Thyroid gland (tissue), 4 donors: ENCODE measurements around the gene GGT6. TPM values are rescaled to one million over a fixed set of nuclear protein-coding genes. Genes with fewer than 3 reads are reported as not detected.

ENCODE experiments used
- DNase-seq, 2 donors: peaks; one replicate each; pipeline ENCODE4 v3.0.0-alpha.2; 2019
- H3K27ac ChIP-seq, 3 donors: fragments of 200-600 bp; sonication (generic); 1 replicate in 2 of 3; 2 replicates in 1 of 3; pipeline ENCODE4 v1.5.1; 2016 to 2019; ENCODE audit warnings: mild to moderate bottlenecking in 1 of 3, moderate library complexity in 1 of 3
- H3K27me3 ChIP-seq: fragments of 200-600 bp; sonication (generic); one replicate; pipeline ENCODE4 v1.5.1; 2019
- H3K36me3 ChIP-seq, 2 donors: fragments of 200-600 bp; sonication (generic); one replicate each; pipeline ENCODE4 v1.5.1; 2016 to 2019
- H3K4me1 ChIP-seq, 2 donors: fragments of 200-600 bp; sonication (generic); one replicate each; pipeline ENCODE4 v1.5.1; 2017 to 2019
- H3K4me3 ChIP-seq, 3 donors: fragments of 200-600 bp; sonication (generic); replicated peaks in 1 of 3; 1 replicate in 2 of 3; 2 replicates in 1 of 3; pipeline ENCODE4 v1.5.1; 2016; ENCODE audit warnings: mild to moderate bottlenecking in 1 of 3
- H3K9me3 ChIP-seq: fragments of 200-600 bp; sonication (generic); one replicate; pipeline ENCODE4 v1.5.1; 2017
- POLR2A ChIP-seq, 2 donors: fragments of 450-650 bp; IDR thresholded peaks; one replicate each; pipeline ENCODE4 v1.6.1; 2017; ENCODE audit warnings: antibody characterized with exemption in 2 of 2, mild to moderate bottlenecking in 2 of 2, moderate library complexity in 1 of 2
- WGBS, 2 donors: methylation state at CpG; one replicate each; pipeline ENCODE4 v1.1.5; 2017; 5-methylcytosine and 5-hydroxymethylcytosine counted together
- intact Hi-C: fragments of 100-400 bp; cut with DNase I; formaldehyde crosslinking; loops from one replicate; pipeline ENCODE4 v1.15.1; 2023
- total RNA-seq, 4 donors: library from RNA; depleted of rRNA; stranded (reverse); fragments of >200 nt; gene quantifications; one replicate each; pipeline ENCODE4 v1.2.3, GENCODE V29; 2016
- TF ChIP-seq, protein P1 (sequence below), 6 experiments: fragments of 200-600 bp in 3 of 6; fragments of 450-650 bp in 3 of 6; sonication (generic) in 3 of 6; IDR thresholded peaks; one replicate each; pipeline ENCODE4 v1.5.1; 2016 to 2019; ENCODE audit warnings: antibody characterized with exemption in 6 of 6, mild to moderate bottlenecking in 2 of 6, inconsistent platforms in 1 of 6, moderate library complexity in 1 of 6

The GGT6 gene
- total RNA-seq, 4 donors from 2014 or later: 0.56 to 1.3 TPM; not detected in 2

DNA sequence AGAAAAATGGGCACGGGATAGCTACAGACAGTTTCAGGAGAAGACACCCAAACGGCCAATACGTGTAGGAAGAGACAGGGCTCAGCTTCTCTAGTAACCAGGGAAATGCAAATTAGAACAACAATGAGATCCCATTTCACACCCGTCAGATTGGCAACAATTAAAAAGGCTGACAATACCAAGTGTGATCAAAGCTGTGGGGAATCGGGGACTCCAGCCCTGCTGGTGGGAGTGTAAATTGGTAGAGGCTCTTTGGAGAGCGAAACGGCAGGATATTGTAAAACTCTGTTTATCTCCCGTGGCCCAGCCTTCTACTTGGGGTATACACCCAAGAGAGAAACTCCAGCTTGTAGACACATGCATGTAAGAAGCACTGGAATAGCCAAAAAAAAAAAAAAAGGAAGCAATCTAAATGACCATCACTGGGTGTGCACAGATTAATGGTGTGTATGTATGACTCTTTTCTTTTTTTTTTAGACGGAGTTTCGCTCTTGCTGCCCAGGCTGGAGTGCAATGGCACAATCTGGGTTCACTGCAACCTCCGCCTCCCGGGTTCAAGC lies 32.7 kb downstream of the GGT6 start:
- TF ChIP-seq, protein P1, sequence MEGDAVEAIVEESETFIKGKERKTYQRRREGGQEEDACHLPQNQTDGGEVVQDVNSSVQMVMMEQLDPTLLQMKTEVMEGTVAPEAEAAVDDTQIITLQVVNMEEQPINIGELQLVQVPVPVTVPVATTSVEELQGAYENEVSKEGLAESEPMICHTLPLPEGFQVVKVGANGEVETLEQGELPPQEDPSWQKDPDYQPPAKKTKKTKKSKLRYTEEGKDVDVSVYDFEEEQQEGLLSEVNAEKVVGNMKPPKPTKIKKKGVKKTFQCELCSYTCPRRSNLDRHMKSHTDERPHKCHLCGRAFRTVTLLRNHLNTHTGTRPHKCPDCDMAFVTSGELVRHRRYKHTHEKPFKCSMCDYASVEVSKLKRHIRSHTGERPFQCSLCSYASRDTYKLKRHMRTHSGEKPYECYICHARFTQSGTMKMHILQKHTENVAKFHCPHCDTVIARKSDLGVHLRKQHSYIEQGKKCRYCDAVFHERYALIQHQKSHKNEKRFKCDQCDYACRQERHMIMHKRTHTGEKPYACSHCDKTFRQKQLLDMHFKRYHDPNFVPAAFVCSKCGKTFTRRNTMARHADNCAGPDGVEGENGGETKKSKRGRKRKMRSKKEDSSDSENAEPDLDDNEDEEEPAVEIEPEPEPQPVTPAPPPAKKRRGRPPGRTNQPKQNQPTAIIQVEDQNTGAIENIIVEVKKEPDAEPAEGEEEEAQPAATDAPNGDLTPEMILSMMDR (IDR thresholded peaks at IDR 0.05): no peak
- no peak for TF ChIP-seq POLR2A (IDR thresholded peaks at IDR 0.05)
- 69 to 75% methylated on average over 12 of the region's 12 CpGs for WGBS, 2 donors
- Histone ChIP-seq H3K9me3 (no peaks in the 10 kb centered on the region), H3K36me3 (no peaks in the 10 kb centered on the region), H3K4me3 (no peak overlapping the region), H3K4me1 (peaks cover 15 to 50% of the 10 kb centered on the region in 2 donors), H3K27me3 (no peaks in the 10 kb centered on the region), H3K27ac (no peak overlapping the region)
- DNase-seq: no peak
- intact Hi-C loops: no loop called here

DNA sequence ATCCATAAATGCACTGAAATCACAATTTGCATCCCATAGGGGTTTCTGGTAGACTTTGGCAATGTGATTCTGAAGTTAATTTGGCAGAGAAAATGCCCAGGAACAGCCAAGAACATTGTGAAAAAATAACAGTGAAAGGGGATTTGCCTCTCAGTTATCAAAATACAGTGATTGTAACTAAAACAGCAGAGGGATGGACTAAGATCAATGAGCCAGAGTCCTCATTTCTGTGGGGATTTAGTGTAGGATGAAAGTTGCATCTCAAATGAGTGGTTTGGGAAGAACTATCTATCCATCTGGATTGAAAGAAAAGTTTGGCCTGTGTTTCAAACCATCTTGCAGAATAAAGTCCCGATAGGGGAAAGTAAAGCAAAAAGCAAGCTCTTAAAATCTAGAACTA lies 33.2 kb downstream of the GGT6 start:
- Histone ChIP-seq H3K36me3 (no peaks in the 10 kb centered on the region), H3K4me3 (no peak overlapping the region), H3K27me3 (no peaks in the 10 kb centered on the region), H3K9me3 (no peaks in the 10 kb centered on the region), H3K27ac (no peak overlapping the region), H3K4me1 (peaks cover 15 to 55% of the 10 kb centered on the region in 2 donors)
- no peak for DNase-seq
- no peak for TF ChIP-seq POLR2A (IDR thresholded peaks at IDR 0.05)
- TF ChIP-seq, protein P1 (IDR thresholded peaks at IDR 0.05): no peak
- intact Hi-C loops: no loop called here
- 33 to 53% methylated on average over 1 of the region's 1 CpG for WGBS, 2 donors

DNA sequence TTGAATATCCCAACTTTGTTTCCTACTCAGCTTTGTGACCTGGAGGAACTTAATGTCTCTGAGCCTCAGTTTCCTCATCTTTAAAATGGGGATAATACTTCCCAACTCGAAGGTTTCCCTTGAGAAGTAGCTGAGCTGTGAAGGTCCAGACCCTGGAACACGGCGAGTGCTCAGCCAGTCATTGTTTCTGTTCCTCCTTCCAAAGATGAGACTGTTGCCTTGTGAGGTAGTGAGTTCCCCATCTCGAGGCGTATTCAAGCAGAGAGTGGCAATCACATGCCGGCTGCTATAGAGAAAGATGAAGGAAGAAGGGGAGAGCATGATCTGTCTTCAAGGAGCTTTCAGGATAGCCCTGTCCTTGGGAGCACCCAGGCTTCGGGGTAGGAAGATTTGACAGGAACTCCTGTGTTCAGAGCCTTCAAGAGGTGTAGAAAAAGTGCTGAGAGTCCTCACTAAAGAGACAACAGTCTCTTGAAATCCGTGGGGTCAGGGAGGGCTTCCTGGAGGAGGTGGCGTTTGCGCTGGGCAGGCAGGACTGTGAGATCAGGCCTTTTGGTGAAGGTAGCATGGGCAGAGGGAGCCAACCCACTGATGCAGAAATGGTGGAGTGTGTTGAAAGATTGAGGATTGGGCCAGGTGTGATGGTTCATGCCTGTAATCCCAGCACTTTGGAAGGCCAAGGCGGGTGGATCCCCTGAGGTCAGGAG lies 34.5 kb downstream of the GGT6 start:
- WGBS, 2 donors: 84% methylated on average over 11 of the region's 11 CpGs
- TF ChIP-seq, protein P1 (IDR thresholded peaks at IDR 0.05): no peak
- no peak for TF ChIP-seq POLR2A (IDR thresholded peaks at IDR 0.05)
- H3K4me1 ChIP-seq: peaks cover 25 to 65% of the 10 kb centered on the region in 2 donors

DNA sequence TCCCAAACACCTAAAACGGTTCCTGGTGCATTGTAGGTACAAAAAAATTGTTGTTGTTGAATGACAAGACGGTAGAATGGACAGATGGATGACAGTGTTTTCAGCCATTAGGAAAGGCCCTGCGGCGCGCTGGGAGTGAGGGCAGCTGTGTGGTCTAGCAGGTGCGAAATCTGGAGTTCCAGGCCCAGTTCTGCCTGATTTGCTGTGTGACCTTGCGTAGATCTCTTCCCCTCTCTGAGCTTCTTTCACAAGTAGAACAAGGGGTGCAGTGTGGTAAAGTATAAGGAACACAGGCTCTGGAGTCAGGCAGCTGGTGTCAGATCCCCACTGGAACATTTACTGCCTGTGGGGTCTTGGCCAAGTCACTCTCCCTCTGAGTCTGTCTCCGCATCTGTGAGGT lies 36.4 kb downstream of the GGT6 start:
- no peak for DNase-seq
- peaks cover 40 to 67% of the 10 kb centered on the region in 2 donors for H3K4me1 ChIP-seq
- no peak overlapping the region for H3K4me3 ChIP-seq
- no peak overlapping the region for H3K27ac ChIP-seq
- TF ChIP-seq, protein P1 (IDR thresholded peaks at IDR 0.05): no peak
- TF ChIP-seq POLR2A (IDR thresholded peaks at IDR 0.05): no peak
- intact Hi-C loops: no loop called here
- 79 to 90% methylated on average over 8 of the region's 8 CpGs for WGBS, 2 donors
- no peaks in the 10 kb centered on the region for H3K36me3 ChIP-seq
- H3K27me3 ChIP-seq: no peaks in the 10 kb centered on the region
- no peaks in the 10 kb centered on the region for H3K9me3 ChIP-seq

More for the DNA sequence above, 34.5 kb downstream of the GGT6 start:
- DNase-seq: no peak
- H3K36me3 ChIP-seq: no peaks in the 10 kb centered on the region
- no peak overlapping the region for H3K27ac ChIP-seq
- H3K4me3 ChIP-seq: no peak overlapping the region
- intact Hi-C loops: no loop called here
- H3K9me3 ChIP-seq: no peaks in the 10 kb centered on the region
- no peaks in the 10 kb centered on the region for H3K27me3 ChIP-seq

DNA sequence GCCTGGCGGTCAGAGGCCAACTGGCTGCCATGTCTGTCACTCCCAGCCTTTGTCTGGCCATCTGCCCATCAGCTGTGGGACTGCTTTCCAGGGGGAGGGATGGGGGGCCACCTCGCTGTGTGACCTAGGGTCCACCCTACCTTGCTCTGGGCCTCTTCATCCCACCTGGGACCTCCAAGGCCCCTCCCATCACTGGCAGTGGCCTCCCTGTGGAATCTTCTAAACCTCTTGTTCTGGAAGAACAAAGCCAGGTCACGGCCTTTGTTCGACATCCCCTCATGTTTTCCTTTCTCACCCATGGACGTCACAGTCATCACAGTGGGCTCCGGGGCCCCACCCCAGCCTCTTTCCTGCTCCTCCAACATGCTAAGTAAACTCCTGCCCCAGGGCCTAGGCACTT lies 37.7 kb downstream of the GGT6 start:
- no peaks in the 10 kb centered on the region for H3K9me3 ChIP-seq
- DNase-seq: no peak
- no peaks in the 10 kb centered on the region for H3K27me3 ChIP-seq
- 67 to 80% methylated on average over 6 of the region's 6 CpGs for WGBS, 2 donors
- intact Hi-C loops: no loop called here
- no peaks in the 10 kb centered on the region for H3K36me3 ChIP-seq
- no peak for TF ChIP-seq POLR2A (IDR thresholded peaks at IDR 0.05)
- TF ChIP-seq, protein P1 (IDR thresholded peaks at IDR 0.05): no peak
- peak overlapping the region in 2 of 3 donors; percentile 68 to 82 for H3K27ac ChIP-seq
- H3K4me3 ChIP-seq: no peak overlapping the region
- peaks cover 43 to 62% of the 10 kb centered on the region in 2 donors for H3K4me1 ChIP-seq
